ENCODE data around the gene SRGN. TPM values are rescaled to one million over a fixed set of nuclear protein-coding genes. Genes with fewer than 3 reads are reported as not detected.

SRGN gene
- total and polyA plus RNA-seq, 2 donors (not counting 1 experiment from before 2014, with no cell fraction given), result 47.3 to 52.3 TPM

GRCh38 chr10:69145864-69146263 lies 58.0 kb downstream of the SRGN start:
- no peak overlapping the region for H2AFZ ChIP-seq (ENCODE audit: insufficient read depth, low read depth, low read length, poor library complexity, severe bottlenecking)
- CTCF ChIA-PET, result no interaction called here
- WGBS (ENCODE audit: insufficient coverage), result 99% methylated on average over 7 of the region's 8 CpGs
- peaks cover 0 to 3% of the 10 kb centered on the region in 2 experiments for H3K36me3 ChIP-seq (replicated peaks in 1 of 2; ENCODE audit: control extremely low read depth in 1 of 2, control insufficient read depth in 1 of 2, extremely low read depth in 1 of 2, insufficient read depth in 2 of 2, low read length in 1 of 2)
- intact Hi-C loops (cut with micrococcal nuclease), result no loop called here
- POLR2A ChIA-PET, result no interaction called here
- H3K4me2 ChIP-seq (replicated peaks; ENCODE audit: low read depth, low read length, poor library complexity, severe bottlenecking), result no peak overlapping the region
- Mint-ChIP-seq H3K4me3 (no peak overlapping the region), H3K27me3 (no peaks in the 10 kb centered on the region), H3K9me3 (ENCODE audit: insufficient read depth) (no peaks in the 10 kb centered on the region), H3K27ac (no peak overlapping the region), H3K4me1 (peaks cover 20% of the 10 kb centered on the region)
- DNase-seq, result no peak
- H3K9me3 ChIP-seq (ENCODE audit: control extremely low read depth in 1 of 3, control insufficient read depth in 2 of 3, insufficient read depth in 1 of 3, low read length in 2 of 3), result no peaks in the 10 kb centered on the region
- H3K27me3 ChIP-seq (replicated peaks in 1 of 4; ENCODE audit: control extremely low read depth in 1 of 4, control insufficient read depth in 3 of 4, insufficient read depth in 4 of 4, low read length in 3 of 4), result no peaks in the 10 kb centered on the region
- no peak for ATAC-seq (ENCODE audit: low read depth)
- TF ChIP-seq CTCF (IDR thresholded peaks at IDR 0.05) (no peak), EZH2 (IDR thresholded peaks at IDR 0.05; ENCODE audit: borderline replicate concordance, insufficient read depth, low read depth, low read length, poor library complexity, severe bottlenecking) (no peak)
- peaks cover 5% of the 10 kb centered on the region for H4K20me1 ChIP-seq (ENCODE audit: control insufficient read depth, insufficient read depth, low read length, poor library complexity, severe bottlenecking)
- H3K27ac ChIP-seq (ENCODE audit: low read length in 2 of 2), result no peak overlapping the region
- no peak overlapping the region for H3K9ac ChIP-seq (ENCODE audit: low read length)
- peaks cover 90% of the 10 kb centered on the region for H3K79me2 ChIP-seq (ENCODE audit: control insufficient read depth, insufficient read depth, low read length)
- peaks cover 0 to 4% of the 10 kb centered on the region in 2 donors for H3K4me1 ChIP-seq (ENCODE audit: control insufficient read depth in 2 of 2, insufficient read depth in 2 of 2, low read length in 2 of 2)
- H3K4me3 ChIP-seq (ENCODE audit: control extremely low read depth in 1 of 5, extremely low read depth in 1 of 5, insufficient read depth in 1 of 5, low read depth in 2 of 5, low read length in 4 of 5), result no peak overlapping the region

- Histone ChIP-seq H3K79me2 (ENCODE audit: control insufficient read depth, insufficient read depth, low read length) (peaks cover 88% of the 10 kb centered on the region), H3K27ac (ENCODE audit: low read length in 2 of 2) (no peak overlapping the region), H3K4me3 (ENCODE audit: control extremely low read depth in 1 of 5, extremely low read depth in 1 of 5, insufficient read depth in 1 of 5, low read depth in 2 of 5, low read length in 4 of 5) (no peak overlapping the region), H3K27me3 (replicated peaks in 1 of 4; ENCODE audit: control extremely low read depth in 1 of 4, control insufficient read depth in 3 of 4, insufficient read depth in 4 of 4, low read length in 3 of 4) (no peaks in the 10 kb centered on the region), H3K4me2 (replicated peaks; ENCODE audit: low read depth, low read length, poor library complexity, severe bottlenecking) (no peak overlapping the region), H3K9ac (ENCODE audit: low read length) (no peak overlapping the region), H3K9me3 (ENCODE audit: control extremely low read depth in 1 of 3, control insufficient read depth in 2 of 3, insufficient read depth in 1 of 3, low read length in 2 of 3) (no peaks in the 10 kb centered on the region), H3K4me1 (ENCODE audit: control insufficient read depth in 2 of 2, insufficient read depth in 2 of 2, low read length in 2 of 2) (peaks cover 0 to 4% of the 10 kb centered on the region in 2 donors), H4K20me1 (ENCODE audit: control insufficient read depth, insufficient read depth, low read length, poor library complexity, severe bottlenecking) (no peaks in the 10 kb centered on the region), H2AFZ (ENCODE audit: insufficient read depth, low read depth, low read length, poor library complexity, severe bottlenecking) (no peak overlapping the region), H3K36me3 (replicated peaks in 1 of 2; ENCODE audit: control extremely low read depth in 1 of 2, control insufficient read depth in 1 of 2, extremely low read depth in 1 of 2, insufficient read depth in 2 of 2, low read length in 1 of 2) (peaks cover 0 to 3% of the 10 kb centered on the region in 2 experiments)
- intact Hi-C loops (cut with micrococcal nuclease), result no loop called here
- POLR2A ChIA-PET, result no interaction called here
- CTCF ChIA-PET, result no interaction called here
- Mint-ChIP-seq H3K4me3 (no peak overlapping the region), H3K27me3 (no peaks in the 10 kb centered on the region), H3K27ac (no peak overlapping the region), H3K9me3 (ENCODE audit: insufficient read depth) (no peaks in the 10 kb centered on the region), H3K4me1 (peaks cover 18% of the 10 kb centered on the region)
- no peak for ATAC-seq (ENCODE audit: low read depth)
- TF ChIP-seq EZH2 (IDR thresholded peaks at IDR 0.05; ENCODE audit: borderline replicate concordance, insufficient read depth, low read depth, low read length, poor library complexity, severe bottlenecking) (no peak), CTCF (IDR thresholded peaks at IDR 0.05) (no peak)
- DNase-seq, result no peak
- WGBS (ENCODE audit: insufficient coverage), result no CpG with 5 or more reads among the region's 2 CpGs
Measured at GRCh38 chr10:69146759-69147158, 58.9 kb downstream of the SRGN start.
